BLaER1 (cell line): ENCODE results near the gene PRRG4.

Experiments
- H3K27ac ChIP-seq: shearing (Covaris generic); formaldehyde crosslinking; 2 replicates; pipeline ENCODE4 v1.8.1; 2022
- H3K27me3 ChIP-seq: shearing (Covaris generic); formaldehyde crosslinking; 2 replicates; pipeline ENCODE4 v1.8.1; 2022
- H3K36me3 ChIP-seq: shearing (Covaris generic); formaldehyde crosslinking; 2 replicates; pipeline ENCODE4 v1.8.1; 2022
- H3K4me1 ChIP-seq: shearing (Covaris generic); formaldehyde crosslinking; 2 replicates; pipeline ENCODE4 v1.8.1; 2022
- H3K4me2 ChIP-seq: shearing (Covaris generic); formaldehyde crosslinking; 2 replicates; pipeline ENCODE4 v1.8.1; 2022
- H3K4me3 ChIP-seq: shearing (Covaris generic); formaldehyde crosslinking; 2 replicates; pipeline ENCODE4 v1.8.1; 2022
- H3K9ac ChIP-seq: shearing (Covaris generic); formaldehyde crosslinking; 2 replicates; pipeline ENCODE4 v1.8.1; 2022
- H3K9me3 ChIP-seq: shearing (Covaris generic); formaldehyde crosslinking; 2 replicates; pipeline ENCODE4 v1.8.1; 2022
- H4K20me1 ChIP-seq: shearing (Covaris generic); formaldehyde crosslinking; 2 replicates; pipeline ENCODE4 v1.8.1; 2022
- Cebpa-rat ChIP-seq: shearing (Covaris generic); IDR thresholded peaks from 2 replicates; pipeline ENCODE4 v1.8.1; 2022

PRRG4 gene

GRCh38 chr11:32905028-32905667 is 75.4 kb downstream of the PRRG4 start:
- H3K27me3 ChIP-seq, result no peaks in the 10 kb centered on the region
- H3K4me1 ChIP-seq, result no peaks in the 10 kb centered on the region
- no peak overlapping the region for H3K9ac ChIP-seq
- H3K9me3 ChIP-seq, result peaks cover 17% of the 10 kb centered on the region
- H3K36me3 ChIP-seq, result peaks cover 77% of the 10 kb centered on the region
- no peak overlapping the region for H3K27ac ChIP-seq
- no peak overlapping the region for H3K4me2 ChIP-seq
- peaks cover 94% of the 10 kb centered on the region for H4K20me1 ChIP-seq
- no peak overlapping the region for H3K4me3 ChIP-seq
- TF ChIP-seq Cebpa-rat, result no peak
